GM23338 (cell line): ENCODE data around the gene SLC22A3. TPM values are rescaled to one million over a fixed set of nuclear protein-coding genes. Genes with fewer than 3 reads are reported as not detected.

Experiments
- ATAC-seq: fragments of 200-7000 bp; cut with Tn5 transposase; 3 replicates; pipeline ENCODE4 v1.9.1; 2020
- DNase-seq: peaks from one replicate; pipeline ENCODE4 v3.0.0-alpha.2; 2015; ENCODE audit warnings: low spot score
- H2AFZ ChIP-seq: fragments of 200-600 bp; sonication (generic); 2 replicates; pipeline ENCODE4 v1.8.0; 2016; ENCODE audit warnings: antibody characterized with exemption, mild to moderate bottlenecking, moderate library complexity
- H3F3A ChIP-seq: fragments of 200-600 bp; sonication (generic); replicated peaks from 2 replicates; pipeline ENCODE4 v1.8.0; 2017; ENCODE audit warnings: antibody characterized with exemption, mixed run types, low read depth
- H3K27ac ChIP-seq: fragments of 200-600 bp; sonication (generic); 2 replicates; pipeline ENCODE4 v1.6.1; 2016; ENCODE audit warnings: low read depth
- H3K27me3 ChIP-seq: fragments of 200-600 bp; sonication (generic); 2 replicates; pipeline ENCODE4 v1.8.0; 2016; ENCODE audit warnings: mild to moderate bottlenecking, mixed run types, moderate library complexity; ENCODE audit not compliant: insufficient read depth
- H3K36me3 ChIP-seq: fragments of 200-600 bp; sonication (generic); 2 replicates; pipeline ENCODE4 v1.8.0; 2016; ENCODE audit warnings: mild to moderate bottlenecking; ENCODE audit not compliant: insufficient read depth
- H3K4me1 ChIP-seq: fragments of 200-600 bp; sonication (generic); 2 replicates; pipeline ENCODE4 v1.8.0; 2016; ENCODE audit warnings: mild to moderate bottlenecking, moderate library complexity; ENCODE audit not compliant: insufficient read depth
- H3K4me2 ChIP-seq: fragments of 200-600 bp; sonication (generic); 2 replicates; pipeline ENCODE4 v1.7.1; 2017; ENCODE audit warnings: mixed run types
- H3K4me3 ChIP-seq: fragments of 200-600 bp; sonication (generic); 2 replicates; pipeline ENCODE4 v1.6.1; 2016; ENCODE audit warnings: mixed run types
- H3K79me2 ChIP-seq: fragments of 200-600 bp; sonication (generic); replicated peaks from 2 replicates; pipeline ENCODE4 v1.8.0; 2017; ENCODE audit warnings: mild to moderate bottlenecking; ENCODE audit not compliant: insufficient read depth
- H3K9me2 ChIP-seq: fragments of 200-600 bp; sonication (generic); 2 replicates; pipeline ENCODE4 v1.8.0; 2017; ENCODE audit not compliant: insufficient read depth
- H4K20me1 ChIP-seq: fragments of 200-600 bp; sonication (generic); replicated peaks from 2 replicates; pipeline ENCODE4 v1.8.0; 2017; ENCODE audit warnings: mild to moderate bottlenecking; ENCODE audit not compliant: insufficient read depth
- H3K27ac Mint-ChIP-seq: 2 replicates; pipeline ENCODE4 v1.8.0; 2020; ENCODE audit warnings: inconsistent platforms, mild to moderate bottlenecking, moderate library complexity, mixed read lengths
- H3K27me3 Mint-ChIP-seq: 3 replicates; pipeline ENCODE4 v1.8.0; 2022; ENCODE audit warnings: low read depth, mild to moderate bottlenecking, moderate library complexity, mixed read lengths, inconsistent platforms; ENCODE audit not compliant: insufficient read depth, poor library complexity
- H3K36me3 Mint-ChIP-seq: 3 replicates; pipeline ENCODE4 v1.8.0; 2021; ENCODE audit warnings: low read depth, mild to moderate bottlenecking, inconsistent platforms, moderate library complexity, mixed read lengths
- H3K4me1 Mint-ChIP-seq: 3 replicates; pipeline ENCODE4 v1.8.0; 2020; ENCODE audit warnings: mild to moderate bottlenecking, inconsistent platforms, mixed read lengths
- H3K4me3 Mint-ChIP-seq: 3 replicates; pipeline ENCODE4 v1.8.0; 2021; ENCODE audit warnings: moderate library complexity, mild to moderate bottlenecking, inconsistent platforms, mixed read lengths
- H3K9me3 Mint-ChIP-seq: 3 replicates; pipeline ENCODE4 v1.8.0; 2020; ENCODE audit warnings: moderate library complexity, mild to moderate bottlenecking, inconsistent platforms, mixed read lengths
- CREB1 ChIP-seq: fragments of 250-450 bp; sonication (Bioruptor Pico); IDR thresholded peaks from 2 replicates; pipeline ENCODE4 v1.5.0; 2020; ENCODE audit warnings: low read depth, mild to moderate bottlenecking, moderate library complexity
- CTCF ChIP-seq, 2 experiments: fragments of 200-600 bp in 1 of 2; sonication (generic) in 1 of 2; conservative IDR thresholded peaks; 2 replicates each; pipeline versions ENCODE4 v1.5.1 to v1.6.1; 2016 to 2017; ENCODE audit warnings: antibody characterized with exemption in 2 of 2, low read depth in 2 of 2, mild to moderate bottlenecking in 2 of 2, moderate library complexity in 1 of 2
- ETS1 ChIP-seq: IDR thresholded peaks from 2 replicates; pipeline ENCODE4 v1.6.1; 2016; ENCODE audit warnings: antibody characterized with exemption
- EZH2 ChIP-seq: fragments of 200-600 bp; sonication (generic); IDR thresholded peaks from one replicate; pipeline ENCODE4 v1.8.0; 2017; ENCODE audit warnings: antibody characterized with exemption, mild to moderate bottlenecking, low read depth; ENCODE audit not compliant: unreplicated experiment
- EZH2phosphoT487 ChIP-seq: fragments of 200-600 bp; sonication (generic); IDR thresholded peaks from one replicate; pipeline ENCODE4 v1.8.1; 2018; ENCODE audit warnings: antibody characterized with exemption; ENCODE audit not compliant: unreplicated experiment
- JUNB ChIP-seq: IDR thresholded peaks from one replicate; pipeline ENCODE4 v1.6.1; 2016; ENCODE audit warnings: antibody characterized with exemption; ENCODE audit not compliant: unreplicated experiment
- NANOG ChIP-seq: IDR thresholded peaks from 2 replicates; pipeline ENCODE4 v1.6.1; 2016; ENCODE audit warnings: antibody characterized with exemption, borderline replicate concordance
- POLR2AphosphoS5 ChIP-seq: IDR thresholded peaks from 2 replicates; pipeline ENCODE4 v1.6.1; 2016; ENCODE audit warnings: antibody characterized with exemption, low read depth
- STAT1 ChIP-seq: IDR thresholded peaks from one replicate; pipeline ENCODE4 v1.6.1; 2016; ENCODE audit warnings: antibody characterized with exemption; ENCODE audit not compliant: unreplicated experiment
- ZNF114 ChIP-seq: fragments of 250-450 bp; sonication (Bioruptor Pico); IDR thresholded peaks from 2 replicates; pipeline ENCODE4 v1.5.0; 2020; ENCODE audit warnings: mild to moderate bottlenecking, moderate library complexity
- ZNF331 ChIP-seq: fragments of 250-450 bp; sonication (Bioruptor Pico); IDR thresholded peaks from 2 replicates; pipeline ENCODE4 v1.5.0; 2020; ENCODE audit warnings: low read depth, mild to moderate bottlenecking, moderate library complexity
- polyA plus RNA-seq: library from polyadenylated mRNA; unstranded; fragments of >200 nt; fragmentation: Nextera tagmentation; extraction: Ambion mirVana; gene quantifications from 2 replicates; pipeline ENCODE4 v1.2.1, GENCODE V29; 2016
- total RNA-seq: library from RNA; depleted of rRNA; stranded (reverse); fragments of >200 nt; shearing (Covaris generic); gene quantifications from 2 replicates; pipeline ENCODE4 v1.2.3, GENCODE V29; 2014

Gene SLC22A3
- total and polyA plus RNA-seq, 2 experiments from 2014 or later, result 0.78 to 3.2 TPM

- TF ChIP-seq NANOG (no peak), ETS1 (no peak), EZH2 (no peak), CREB1 (no peak), CTCF (conservative IDR thresholded peaks at IDR 0.05; ENCODE audit: low read depth in 2 of 2) (no peak), ZNF114 (CRISPR knock-in tag) (no peak), ZNF331 (no peak), POLR2AphosphoS5 (no peak), EZH2phosphoT487 (no peak), STAT1 (no peak), JUNB (no peak)
- no peak for ATAC-seq
- DNase-seq, result no peak
- Histone ChIP-seq H4K20me1 (no peaks in the 10 kb centered on the region), H3K27me3 (no peaks in the 10 kb centered on the region), H3K4me2 (no peak overlapping the region), H3K4me1 (no peaks in the 10 kb centered on the region), H3K79me2 (no peaks in the 10 kb centered on the region), H3K4me3 (no peak overlapping the region), H3K36me3 (peaks cover 4% of the 10 kb centered on the region; the same call in 1 of the 2 replicates), H3K9me2 (no peaks in the 10 kb centered on the region), H2AFZ (no peak overlapping the region), H3K27ac (no peak overlapping the region), H3F3A (no peaks in the 10 kb centered on the region)
- Mint-ChIP-seq H3K27me3 (peaks cover 1% of the 10 kb centered on the region), H3K4me1 (no peaks in the 10 kb centered on the region), H3K27ac (no peak overlapping the region), H3K9me3 (no peaks in the 10 kb centered on the region), H3K4me3 (no peak overlapping the region), H3K36me3 (no peaks in the 10 kb centered on the region)
Observed at GRCh38 chr6:160400446-160400845, 52.3 kb downstream of the SLC22A3 start.

- H3K9me2 ChIP-seq, result no peaks in the 10 kb centered on the region
- no peaks in the 10 kb centered on the region for H3K36me3 ChIP-seq
- no peak for ATAC-seq
- peaks cover 2% of the 10 kb centered on the region for H3K27me3 Mint-ChIP-seq
- H3K36me3 Mint-ChIP-seq, result no peaks in the 10 kb centered on the region
- H3K9me3 Mint-ChIP-seq, result no peaks in the 10 kb centered on the region
- TF ChIP-seq CREB1 (no peak), ZNF114 (CRISPR knock-in tag) (no peak), NANOG (no peak)
- H3F3A ChIP-seq, result no peaks in the 10 kb centered on the region
- H3K27me3 ChIP-seq, result no peaks in the 10 kb centered on the region
- DNase-seq, result no peak
- no peak overlapping the region for H3K4me2 ChIP-seq
- H3K27ac Mint-ChIP-seq, result no peak overlapping the region
- no peaks in the 10 kb centered on the region for H3K79me2 ChIP-seq
- no peak overlapping the region for H2AFZ ChIP-seq
- H3K4me3 ChIP-seq, result no peak overlapping the region
- no peaks in the 10 kb centered on the region for H3K4me1 Mint-ChIP-seq
- no peaks in the 10 kb centered on the region for H4K20me1 ChIP-seq
- no peak overlapping the region for H3K27ac ChIP-seq
- H3K4me3 Mint-ChIP-seq, result no peak overlapping the region
- H3K4me1 ChIP-seq, result no peaks in the 10 kb centered on the region
Observed at GRCh38 chr6:160408528-160408927, 60.4 kb downstream of the SLC22A3 start.
